SH-SY5Y (cell line): ENCODE measurements around the gene SYNE2.

ENCODE experiments used
- GATA2 ChIP-seq: IDR thresholded peaks from 2 replicates; pipeline ENCODE4 v1.6.1; 2011; ENCODE audit warnings: mild to moderate bottlenecking, low read depth, low read length
- GATA3 ChIP-seq: IDR thresholded peaks from 2 replicates; pipeline ENCODE4 v1.6.1; 2011; ENCODE audit warnings: low read depth, mild to moderate bottlenecking, low read length, moderate library complexity

DNA sequence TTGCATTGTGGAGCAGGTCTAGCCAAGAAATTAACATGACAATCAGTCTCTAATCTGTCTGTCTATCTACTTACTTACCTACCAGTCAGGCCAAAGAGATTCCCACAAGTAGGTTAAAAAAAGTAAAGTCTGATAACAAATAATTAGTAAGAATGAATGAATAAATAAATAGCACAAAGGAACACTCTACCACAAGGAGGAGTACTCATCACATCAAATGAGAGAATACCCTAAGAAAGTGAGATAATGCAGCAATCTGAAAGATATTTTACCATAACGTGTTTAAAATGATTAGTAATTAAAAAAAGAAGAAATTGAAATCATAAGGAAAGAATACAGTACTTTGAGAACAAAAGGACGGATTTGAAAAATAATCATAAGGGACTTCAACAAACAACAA lies 187.2 kb downstream of the SYNE2 start:
- TF ChIP-seq GATA2 (no peak), GATA3 (no peak)
